Measurements from ENCODE around the gene PTPRU. TPM values are rescaled to one million over a fixed set of nuclear protein-coding genes. Genes with fewer than 3 reads are reported as not detected.
A peak's percentile ranks its signal among the peaks of the same experiment; 100 is the strongest.

PTPRU gene
- total and polyA plus RNA-seq, 2 of the 8 experiments (the other 6 are each of a cell fraction or from before 2014, with no cell fraction given) = 33.8 to 41.8 TPM

- Histone ChIP-seq H4K8ac (ENCODE audit: extremely low read depth, insufficient read depth, low read length) (peak overlapping the region; percentile 29; the same call in 1 of the 2 replicates), H2BK15ac (ENCODE audit: low read length) (peak overlapping the region; percentile 49; the same call in 1 of the 2 replicates), H3K56ac (replicated peaks; ENCODE audit: insufficient read length, low read depth, low read length) (no peak overlapping the region), H3K14ac (ENCODE audit: insufficient read length) (no peak overlapping the region), H3K27me3 (replicated peaks in 1 of 4; ENCODE audit: control insufficient read depth in 3 of 4, extremely low read depth in 1 of 4, insufficient read depth in 3 of 4, low read length in 3 of 4) (no peaks in the 10 kb centered on the region; a peak in 1 of 7 replicates), H4K20me1 (replicated peaks in 1 of 2; ENCODE audit: control insufficient read depth in 1 of 2, insufficient read depth in 2 of 2, low read length in 2 of 2) (no peaks in the 10 kb centered on the region), H3K9ac (replicated peaks in 1 of 4; ENCODE audit: extremely low read depth in 1 of 4, low read depth in 3 of 4, low read length in 3 of 4) (no peak overlapping the region; a peak in 1 of 7 replicates), H3K4ac (replicated peaks; ENCODE audit: insufficient read length, low read depth, low read length) (peak overlapping the region; percentile 41), H3K27ac (ENCODE audit: low read depth, low read length) (peak overlapping the region; percentile 84), H2BK120ac (replicated peaks; ENCODE audit: low read depth, low read length) (peak overlapping the region; percentile 85), H3K79me1 (ENCODE audit: low read depth, low read length) (peaks cover 7% of the 10 kb centered on the region), H2AK5ac (ENCODE audit: low read depth, low read length) (peak overlapping the region; percentile 97), H2BK12ac (ENCODE audit: low read depth, low read length) (peak overlapping the region; percentile 100), H3K23me2 (ENCODE audit: low read depth, low read length) (peaks cover 2% of the 10 kb centered on the region; the same call in 1 of the 2 replicates), H3K4me3 (ENCODE audit: extremely low read depth in 1 of 4, insufficient read depth in 2 of 4, low read depth in 3 of 4, low read length in 4 of 4) (no peak overlapping the region; a peak in 1 of 8 replicates), H3K36me3 (ENCODE audit: control insufficient read depth in 2 of 4, insufficient read depth in 4 of 4, low read length in 3 of 4) (no peaks in the 10 kb centered on the region), H2BK20ac (ENCODE audit: low read length) (peak overlapping the region; percentile 99), H3K23ac (ENCODE audit: insufficient read length) (no peak overlapping the region), H2BK5ac (ENCODE audit: low read depth, low read length) (peak overlapping the region; percentile 99), H3K9me3 (ENCODE audit: insufficient read depth in 2 of 2, low read depth in 1 of 2, low read length in 1 of 2) (no peaks in the 10 kb centered on the region), H4K5ac (ENCODE audit: insufficient read length, low read depth, low read length) (no peak overlapping the region), H4K91ac (replicated peaks; ENCODE audit: insufficient read length, low read length) (peak overlapping the region; percentile 91), H3K79me2 (ENCODE audit: control insufficient read depth in 1 of 2, insufficient read depth in 2 of 2, low read length in 2 of 2) (no peaks in the 10 kb centered on the region), H3K4me1 (replicated peaks in 1 of 4; ENCODE audit: control insufficient read depth in 3 of 4, insufficient read depth in 4 of 4, low read length in 3 of 4) (peaks cover 15 to 21% (median 18%) of the 10 kb centered on the region in 4 experiments), H3K18ac (ENCODE audit: extremely low read depth, low read length) (peak overlapping the region; percentile 96), H2AFZ (ENCODE audit: low read length) (no peak overlapping the region), H3K4me2 (ENCODE audit: insufficient read depth in 1 of 2, low read depth in 2 of 2, low read length in 2 of 2) (peak overlapping the region; percentile 51 to 65; a peak in 2 of 4 replicates)
- CTCF ChIA-PET (ENCODE audit: partially characterized antibody) = interaction anchor here (0.7 to 12.3 kb wide), 9 partner anchors 10 to 166 kb away, joined by 3 to 113 read pairs (median 7); partner anchors contain the start of gene PTPRU
- 91% methylated on average over 2 of the region's 2 CpGs; no CpG with 5 or more reads in 1 of the 2 experiments for WGBS, 2 experiments (ENCODE audit: extremely low coverage in 1 of 2, insufficient coverage in 1 of 2, insufficient read length in 1 of 2, insufficient replicate concordance in 2 of 2, low coverage in 1 of 2, low lambda C conversion rate in 2 of 2, missing lambda C conversion rate in 1 of 2)
- FAIRE-seq (no peak), DNase-seq (ENCODE audit: low read depth in 1 of 2, low spot score in 2 of 2) (no peak)
- POLR2A ChIA-PET (ENCODE audit: partially characterized antibody) = interaction anchor here (1.1 to 2.4 kb wide), 5 partner anchors 10 to 76 kb away, joined by 3 to 11 read pairs (median 4); partner anchors contain the start of gene MECR
- TF ChIP-seq TEAD4 (IDR thresholded peaks at IDR 0.05; ENCODE audit: low read depth, low read length) (no peak), TAF1 (IDR thresholded peaks at IDR 0.05; ENCODE audit: low read depth, low read length) (0 out of 2 replicates have a peak, but pooled peaks have one; percentile 2)
These were observed 13.7 kb downstream of the PTPRU start for GRCh38 chr1:29249951-29250581.

Measured in H1 (cell line).